WTC11 (cell line): ENCODE measurements around the gene UFC1. TPM values are rescaled to one million over a fixed set of nuclear protein-coding genes. Genes with fewer than 3 reads are reported as not detected.
A peak's percentile ranks its signal among the peaks of the same experiment; 100 is the strongest.
"Not testable (repeated sequence)": the region's sequence is repeated elsewhere in the genome, so short reads cannot be mapped to it uniquely, and the experiment has no call there.

Experiments
- ATAC-seq: fragments of 200-7000 bp; cut with Tn5 transposase; 2 replicates; pipeline ENCODE4 v1.10.0; 2021; ENCODE audit warnings: mild to moderate bottlenecking, moderate library complexity
- CTCF ChIA-PET: fragments of 300-600 bp; sonication (Branson Sonifier 250); formaldehyde crosslinking; loops from one replicate; lab custom pipeline; 2021; ENCODE audit warnings: antibody characterized with exemption; lab: Charles Lee
- POLR2A ChIA-PET: fragments of 350-600 bp; sonication (Branson Sonifier 250); formaldehyde crosslinking; loops from one replicate; lab custom pipeline; 2021; ENCODE audit warnings: antibody characterized with exemption; lab: Charles Lee
- DNase-seq: peaks from one replicate; pipeline ENCODE4 v3.0.0; 2021; ENCODE audit warnings: low spot score
- H3K27ac Mint-ChIP-seq: 2 replicates; pipeline ENCODE4 v1.8.0; 2021; ENCODE audit warnings: mixed read lengths
- H3K27me3 Mint-ChIP-seq: 2 replicates; pipeline ENCODE4 v1.8.0; 2021; ENCODE audit warnings: low read depth, mild to moderate bottlenecking, moderate library complexity, mixed read lengths
- H3K36me3 Mint-ChIP-seq: 2 replicates; pipeline ENCODE4 v1.8.0; 2021; ENCODE audit warnings: mixed read lengths
- H3K4me1 Mint-ChIP-seq: 2 replicates; pipeline ENCODE4 v1.8.0; 2022; ENCODE audit warnings: mixed read lengths
- H3K4me3 Mint-ChIP-seq: 2 replicates; pipeline ENCODE4 v1.8.0; 2021; ENCODE audit warnings: mild to moderate bottlenecking, moderate library complexity, mixed read lengths
- H3K9me3 Mint-ChIP-seq: 2 replicates; pipeline ENCODE4 v1.8.0; 2021; ENCODE audit warnings: mixed read lengths
- CREM ChIP-seq: sonication (generic); formaldehyde crosslinking; IDR thresholded peaks from 2 replicates; pipeline ENCODE4 v1.8.1; 2022; ENCODE audit warnings: mild to moderate bottlenecking, missing genetic modification reagents, moderate library complexity
- ELF4 ChIP-seq: sonication (generic); formaldehyde crosslinking; IDR thresholded peaks from 2 replicates; pipeline ENCODE4 v1.8.1; 2022; ENCODE audit warnings: low read depth, mild to moderate bottlenecking, moderate library complexity, missing genetic modification reagents
- ETV6 ChIP-seq: sonication (generic); formaldehyde crosslinking; IDR thresholded peaks from 2 replicates; pipeline ENCODE4 v1.8.1; 2022; ENCODE audit warnings: mild to moderate bottlenecking, missing genetic modification reagents
- FOXK1 ChIP-seq: sonication (generic); formaldehyde crosslinking; IDR thresholded peaks from 2 replicates; pipeline ENCODE4 v1.8.0; 2022; ENCODE audit warnings: mild to moderate bottlenecking, moderate library complexity, missing genetic modification reagents
- FOXP1 ChIP-seq: sonication (generic); formaldehyde crosslinking; IDR thresholded peaks from 2 replicates; pipeline ENCODE4 v1.8.0; 2022; ENCODE audit warnings: missing genetic modification reagents, mild to moderate bottlenecking, moderate library complexity, borderline replicate concordance
- GABPB1 ChIP-seq: sonication (generic); formaldehyde crosslinking; IDR thresholded peaks from 2 replicates; pipeline ENCODE4 v1.8.1; 2023; ENCODE audit warnings: mild to moderate bottlenecking, missing genetic modification reagents
- NFE2L1 ChIP-seq: sonication (generic); formaldehyde crosslinking; IDR thresholded peaks from 2 replicates; pipeline ENCODE4 v1.8.1; 2023; ENCODE audit warnings: missing genetic modification reagents
- NR1H2 ChIP-seq: sonication (generic); formaldehyde crosslinking; IDR thresholded peaks from 2 replicates; pipeline ENCODE4 v1.9.0; 2021; ENCODE audit warnings: mild to moderate bottlenecking, moderate library complexity, missing genetic modification reagents
- RELA ChIP-seq: sonication (generic); formaldehyde crosslinking; IDR thresholded peaks from 2 replicates; pipeline ENCODE4 v1.8.1; 2022; ENCODE audit warnings: missing genetic modification reagents, mild to moderate bottlenecking, borderline replicate concordance
- RORB ChIP-seq: fragments of 250-450 bp; sonication (Bioruptor Pico); IDR thresholded peaks from 2 replicates; pipeline ENCODE4 v1.9.0; 2021; ENCODE audit warnings: mild to moderate bottlenecking
- SP1 ChIP-seq: sonication (generic); formaldehyde crosslinking; conservative IDR thresholded peaks from 2 replicates; pipeline ENCODE4 v1.8.1; 2022; ENCODE audit warnings: missing genetic modification reagents
- ZNF232 ChIP-seq: sonication (generic); formaldehyde crosslinking; IDR thresholded peaks from 2 replicates; pipeline ENCODE4 v1.8.0; 2022; ENCODE audit warnings: mild to moderate bottlenecking, missing genetic modification reagents
- ZNF396 ChIP-seq: fragments of 250-450 bp; sonication (Bioruptor Pico); IDR thresholded peaks from 2 replicates; pipeline ENCODE4 v1.8.0; 2021; ENCODE audit warnings: mild to moderate bottlenecking, moderate library complexity, borderline replicate concordance
- total RNA-seq: library from RNA; stranded (reverse); gene quantifications from 3 replicates; pipeline ENCODE4 v1.2.3, GENCODE V29; 2021
- TF ChIP-seq, protein P1 (sequence below): sonication (generic); formaldehyde crosslinking; IDR thresholded peaks from 2 replicates; pipeline ENCODE4 v1.8.1; 2022; ENCODE audit warnings: missing genetic modification reagents, borderline replicate concordance
- TF ChIP-seq, protein P2 (sequence below): sonication (generic); formaldehyde crosslinking; conservative IDR thresholded peaks from 2 replicates; pipeline ENCODE4 v1.8.1; 2023; ENCODE audit warnings: mild to moderate bottlenecking, low read depth, missing genetic modification reagents, moderate library complexity
- TF ChIP-seq, protein P3 (sequence below): sonication (generic); formaldehyde crosslinking; IDR thresholded peaks from 2 replicates; pipeline ENCODE4 v1.8.0; 2023; ENCODE audit warnings: missing genetic modification reagents
- TF ChIP-seq, protein P4 (sequence below): sonication (generic); formaldehyde crosslinking; IDR thresholded peaks from 2 replicates; pipeline ENCODE4 v1.8.0; 2022; ENCODE audit warnings: mild to moderate bottlenecking, missing genetic modification reagents
- TF ChIP-seq, protein P5 (sequence below): sonication (generic); formaldehyde crosslinking; IDR thresholded peaks from 2 replicates; pipeline ENCODE4 v1.8.0; 2022; ENCODE audit warnings: mild to moderate bottlenecking, missing genetic modification reagents
- TF ChIP-seq, protein P6 (sequence below): fragments of 250-450 bp; sonication (Bioruptor Pico); conservative IDR thresholded peaks from 2 replicates; pipeline ENCODE4 v1.9.0; 2021; ENCODE audit warnings: mild to moderate bottlenecking

Gene UFC1
- total RNA-seq, 1 experiment from 2014 or later = 56.2 TPM

DNA sequence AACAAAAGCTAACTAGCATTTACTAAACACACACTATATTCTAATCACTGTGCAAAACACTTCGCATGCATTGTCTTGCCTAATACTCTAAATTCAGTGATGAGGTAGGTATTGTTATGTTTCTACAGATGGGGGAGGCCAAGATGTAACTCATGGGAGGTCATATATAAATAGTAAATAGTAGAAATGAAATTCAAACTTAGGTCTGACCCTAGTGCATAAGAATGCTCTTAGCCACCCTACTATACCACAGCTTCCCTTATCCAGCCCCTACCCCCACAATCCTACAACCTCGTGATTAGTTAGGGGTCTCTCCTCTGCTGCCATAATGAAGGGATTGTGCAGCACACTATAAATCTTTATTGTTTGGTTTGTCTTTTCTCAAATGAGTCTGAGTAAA lies 39.2 kb upstream of the UFC1 start (continued):
- TF ChIP-seq, protein P1, sequence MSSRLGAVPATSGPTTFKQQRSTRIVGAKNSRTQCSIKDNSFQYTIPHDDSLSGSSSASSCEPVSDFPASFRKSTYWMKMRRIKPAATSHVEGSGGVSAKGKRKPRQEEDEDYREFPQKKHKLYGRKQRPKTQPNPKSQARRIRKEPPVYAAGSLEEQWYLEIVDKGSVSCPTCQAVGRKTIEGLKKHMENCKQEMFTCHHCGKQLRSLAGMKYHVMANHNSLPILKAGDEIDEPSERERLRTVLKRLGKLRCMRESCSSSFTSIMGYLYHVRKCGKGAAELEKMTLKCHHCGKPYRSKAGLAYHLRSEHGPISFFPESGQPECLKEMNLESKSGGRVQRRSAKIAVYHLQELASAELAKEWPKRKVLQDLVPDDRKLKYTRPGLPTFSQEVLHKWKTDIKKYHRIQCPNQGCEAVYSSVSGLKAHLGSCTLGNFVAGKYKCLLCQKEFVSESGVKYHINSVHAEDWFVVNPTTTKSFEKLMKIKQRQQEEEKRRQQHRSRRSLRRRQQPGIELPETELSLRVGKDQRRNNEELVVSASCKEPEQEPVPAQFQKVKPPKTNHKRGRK = no peak
- TF ChIP-seq, all 79 proteins: peak for 0

DNA sequence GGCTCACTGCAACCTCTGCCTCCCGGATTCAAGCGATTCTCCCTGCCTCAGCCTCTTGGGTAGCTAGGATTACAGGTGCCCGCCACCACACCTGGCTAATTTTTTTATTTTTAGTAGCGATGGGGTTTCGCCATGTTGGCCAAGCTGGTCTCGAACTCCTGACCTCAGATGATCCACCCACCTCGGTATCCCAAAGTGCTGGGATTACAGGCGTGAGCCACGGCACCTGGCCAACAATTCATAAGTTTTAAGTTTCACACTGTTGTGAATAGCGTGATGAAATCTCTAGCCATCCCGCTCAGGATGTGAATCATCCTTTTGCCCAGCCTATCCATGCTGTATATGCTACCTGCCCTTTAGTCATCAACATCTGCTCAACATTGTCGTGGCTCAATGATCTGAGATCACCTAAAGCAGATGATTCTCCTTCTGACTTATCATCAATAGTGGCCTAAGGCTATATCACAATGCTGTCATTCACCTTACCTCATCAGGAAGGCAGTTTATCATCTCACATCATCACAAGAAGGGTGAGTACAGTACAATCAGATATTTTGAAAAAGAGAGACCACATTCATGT lies 38.6 kb upstream of the UFC1 start:
- Mint-ChIP-seq H3K4me3 (no peak overlapping the region), H3K4me1 (peaks cover 28% of the 10 kb centered on the region), H3K36me3 (peaks cover 9% of the 10 kb centered on the region), H3K27me3 (no peaks in the 10 kb centered on the region), H3K27ac (0 out of 2 replicates have a peak overlapping the region, but pooled peaks have one; percentile 26), H3K9me3 (no peaks in the 10 kb centered on the region)
- TF ChIP-seq, protein P2, sequence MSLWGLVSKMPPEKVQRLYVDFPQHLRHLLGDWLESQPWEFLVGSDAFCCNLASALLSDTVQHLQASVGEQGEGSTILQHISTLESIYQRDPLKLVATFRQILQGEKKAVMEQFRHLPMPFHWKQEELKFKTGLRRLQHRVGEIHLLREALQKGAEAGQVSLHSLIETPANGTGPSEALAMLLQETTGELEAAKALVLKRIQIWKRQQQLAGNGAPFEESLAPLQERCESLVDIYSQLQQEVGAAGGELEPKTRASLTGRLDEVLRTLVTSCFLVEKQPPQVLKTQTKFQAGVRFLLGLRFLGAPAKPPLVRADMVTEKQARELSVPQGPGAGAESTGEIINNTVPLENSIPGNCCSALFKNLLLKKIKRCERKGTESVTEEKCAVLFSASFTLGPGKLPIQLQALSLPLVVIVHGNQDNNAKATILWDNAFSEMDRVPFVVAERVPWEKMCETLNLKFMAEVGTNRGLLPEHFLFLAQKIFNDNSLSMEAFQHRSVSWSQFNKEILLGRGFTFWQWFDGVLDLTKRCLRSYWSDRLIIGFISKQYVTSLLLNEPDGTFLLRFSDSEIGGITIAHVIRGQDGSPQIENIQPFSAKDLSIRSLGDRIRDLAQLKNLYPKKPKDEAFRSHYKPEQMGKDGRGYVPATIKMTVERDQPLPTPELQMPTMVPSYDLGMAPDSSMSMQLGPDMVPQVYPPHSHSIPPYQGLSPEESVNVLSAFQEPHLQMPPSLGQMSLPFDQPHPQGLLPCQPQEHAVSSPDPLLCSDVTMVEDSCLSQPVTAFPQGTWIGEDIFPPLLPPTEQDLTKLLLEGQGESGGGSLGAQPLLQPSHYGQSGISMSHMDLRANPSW = no peak
- TF ChIP-seq RORB (CRISPR knock-in tag) (no peak), FOXK1 (CRISPR knock-in tag) (no peak), ELF4 (no peak), ZNF396 (no peak)
- CTCF ChIA-PET = no interaction called here
- ATAC-seq = no peak
- no peak for DNase-seq
- POLR2A ChIA-PET = no interaction called here

DNA sequence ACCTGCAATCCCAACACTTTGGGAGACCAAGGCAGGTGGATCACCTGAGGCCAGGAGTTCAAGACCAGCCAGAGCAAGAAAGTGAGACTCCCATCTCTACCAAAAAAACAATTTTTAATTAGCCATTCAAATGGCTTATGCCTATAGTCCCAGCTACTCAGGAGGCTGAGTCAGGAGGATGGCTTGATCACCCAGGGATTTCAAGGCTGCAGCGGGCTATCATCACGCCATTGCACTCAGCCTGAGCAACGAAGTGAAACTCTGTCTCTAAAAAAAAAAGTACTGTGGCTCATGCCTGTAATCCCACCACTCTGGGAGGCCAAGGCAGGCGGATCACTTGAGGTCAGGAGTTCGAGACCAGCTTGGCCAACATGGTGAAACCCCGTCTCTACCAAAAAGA lies 37.8 kb upstream of the UFC1 start:
- H3K9me3 Mint-ChIP-seq, DNase-seq, H3K27ac Mint-ChIP-seq, POLR2A ChIA-PET, H3K27me3 Mint-ChIP-seq, ATAC-seq: not testable (repeated sequence)
- Mint-ChIP-seq H3K36me3 (peaks cover 15% of the 10 kb centered on the region), H3K4me1 (peaks cover 28% of the 10 kb centered on the region), H3K4me3 (peak overlapping the region; percentile 96)
- CTCF ChIA-PET = interaction anchor here (0.9 kb wide), 1 partner anchor 85 kb away, joined by 3 read pairs; no protein-coding TSS in a partner anchor

DNA sequence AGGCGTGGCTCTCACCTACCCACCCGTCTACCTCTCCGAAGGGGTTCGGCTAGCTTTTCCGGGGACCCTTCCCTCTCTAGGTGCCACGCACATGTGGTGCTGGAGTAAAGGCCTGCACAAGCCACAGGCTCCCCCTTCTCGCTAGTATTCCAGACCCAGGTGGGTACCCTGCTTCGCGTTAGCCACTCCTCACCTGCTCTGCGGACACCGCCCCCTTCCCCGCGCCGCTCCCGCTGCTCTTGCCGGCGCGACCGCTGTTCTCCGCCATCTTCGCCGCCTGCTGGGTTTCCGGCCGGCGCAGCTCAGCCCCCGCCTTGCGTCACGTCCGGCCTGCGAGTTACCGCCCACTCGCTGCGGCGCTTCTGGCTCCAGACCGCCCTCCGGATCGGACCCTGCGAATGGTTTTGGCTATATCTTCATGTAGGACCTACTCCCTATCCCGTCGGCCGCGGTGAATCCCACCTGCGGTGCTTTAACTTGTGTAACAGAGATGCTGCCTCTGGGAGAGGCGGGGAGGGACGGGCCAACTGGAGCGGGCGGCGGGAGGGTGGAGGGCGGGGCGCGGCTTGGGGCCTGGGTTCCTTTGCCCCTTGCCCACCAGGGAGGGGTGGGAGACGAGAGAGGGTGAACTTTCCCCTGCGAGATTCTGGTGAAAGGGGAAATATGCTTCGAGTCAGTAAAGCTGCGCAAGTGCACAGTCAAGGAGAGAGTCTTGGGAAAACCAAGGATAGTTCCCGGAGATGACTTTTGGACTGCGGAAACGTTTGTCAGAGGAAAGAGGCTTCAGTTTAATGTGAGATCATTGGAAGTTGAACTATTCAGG lies 35.8 kb upstream of the UFC1 start, which contains the start of the genes NIT1 and PFDN2:
Gene NIT1 (plus strand): TSS at position 347 of the 823 bp plus-strand sequence. CDS start 72 bp downstream, at position 419.
Gene PFDN2 (minus strand): TSS at position 279 of the 823 bp plus-strand sequence. CDS start 11 bp downstream, at position 268.
- Mint-ChIP-seq H3K36me3 (peaks cover 35% of the 10 kb centered on the region), H3K4me1 (peaks cover 28% of the 10 kb centered on the region), H3K4me3 (peak within 1 kb of the TSS; percentile 96), H3K9me3 (no peaks in the 10 kb centered on the region), H3K27ac (peak within 1 kb of the TSS; percentile 94), H3K27me3 (no peaks in the 10 kb centered on the region)
- POLR2A ChIA-PET = interaction anchor here (0.5 to 1.2 kb wide), 7 partner anchors 10 to 256 kb away, joined by 3 to 12 read pairs (median 4); partner anchors contain the start of genes DEDD and SDHC
- peak; percentile 81 for ATAC-seq
- CTCF ChIA-PET = interaction anchor here (0.7 to 2.5 kb wide), 5 partner anchors 15 to 437 kb away, joined by 3 to 18 read pairs (median 5); partner anchors contain the start of genes DEDD and KLHDC9
- peak; percentile 92 for DNase-seq
- TF ChIP-seq RELA (CRISPR knock-in tag) (peak; percentile 57; the same call in 1 of the 2 replicates), SP1 (CRISPR knock-in tag) (peak; percentile 98), GABPB1 (peak; percentile 91), NR1H2 (CRISPR knock-in tag) (no peak), CREM (CRISPR knock-in tag) (peak; percentile 95), ZNF232 (CRISPR knock-in tag) (peak; percentile 70; the same call in 1 of the 2 replicates), NFE2L1 (CRISPR knock-in tag) (peak; percentile 64; the same call in 1 of the 2 replicates), FOXP1 (CRISPR knock-in tag) (peak; percentile 84), ETV6 (CRISPR knock-in tag) (peak; percentile 93)
- TF ChIP-seq, protein P3, sequence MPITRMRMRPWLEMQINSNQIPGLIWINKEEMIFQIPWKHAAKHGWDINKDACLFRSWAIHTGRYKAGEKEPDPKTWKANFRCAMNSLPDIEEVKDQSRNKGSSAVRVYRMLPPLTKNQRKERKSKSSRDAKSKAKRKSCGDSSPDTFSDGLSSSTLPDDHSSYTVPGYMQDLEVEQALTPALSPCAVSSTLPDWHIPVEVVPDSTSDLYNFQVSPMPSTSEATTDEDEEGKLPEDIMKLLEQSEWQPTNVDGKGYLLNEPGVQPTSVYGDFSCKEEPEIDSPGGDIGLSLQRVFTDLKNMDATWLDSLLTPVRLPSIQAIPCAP (CRISPR knock-in tag) = 0 out of 2 replicates have a peak, but pooled peaks have one; percentile 52
- TF ChIP-seq, protein P4, sequence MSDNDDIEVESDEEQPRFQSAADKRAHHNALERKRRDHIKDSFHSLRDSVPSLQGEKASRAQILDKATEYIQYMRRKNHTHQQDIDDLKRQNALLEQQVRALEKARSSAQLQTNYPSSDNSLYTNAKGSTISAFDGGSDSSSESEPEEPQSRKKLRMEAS (CRISPR knock-in tag) = peak; percentile 76; the same call in 1 of the 2 replicates
- TF ChIP-seq, protein P5, sequence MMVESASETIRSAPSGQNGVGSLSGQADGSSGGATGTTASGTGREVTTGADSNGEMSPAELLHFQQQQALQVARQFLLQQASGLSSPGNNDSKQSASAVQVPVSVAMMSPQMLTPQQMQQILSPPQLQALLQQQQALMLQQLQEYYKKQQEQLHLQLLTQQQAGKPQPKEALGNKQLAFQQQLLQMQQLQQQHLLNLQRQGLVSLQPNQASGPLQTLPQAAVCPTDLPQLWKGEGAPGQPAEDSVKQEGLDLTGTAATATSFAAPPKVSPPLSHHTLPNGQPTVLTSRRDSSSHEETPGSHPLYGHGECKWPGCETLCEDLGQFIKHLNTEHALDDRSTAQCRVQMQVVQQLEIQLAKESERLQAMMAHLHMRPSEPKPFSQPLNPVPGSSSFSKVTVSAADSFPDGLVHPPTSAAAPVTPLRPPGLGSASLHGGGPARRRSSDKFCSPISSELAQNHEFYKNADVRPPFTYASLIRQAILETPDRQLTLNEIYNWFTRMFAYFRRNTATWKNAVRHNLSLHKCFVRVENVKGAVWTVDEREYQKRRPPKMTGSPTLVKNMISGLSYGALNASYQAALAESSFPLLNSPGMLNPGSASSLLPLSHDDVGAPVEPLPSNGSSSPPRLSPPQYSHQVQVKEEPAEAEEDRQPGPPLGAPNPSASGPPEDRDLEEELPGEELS (CRISPR knock-in tag) = peak; percentile 82; the same call in 1 of the 2 replicates
- TF ChIP-seq, protein P6, sequence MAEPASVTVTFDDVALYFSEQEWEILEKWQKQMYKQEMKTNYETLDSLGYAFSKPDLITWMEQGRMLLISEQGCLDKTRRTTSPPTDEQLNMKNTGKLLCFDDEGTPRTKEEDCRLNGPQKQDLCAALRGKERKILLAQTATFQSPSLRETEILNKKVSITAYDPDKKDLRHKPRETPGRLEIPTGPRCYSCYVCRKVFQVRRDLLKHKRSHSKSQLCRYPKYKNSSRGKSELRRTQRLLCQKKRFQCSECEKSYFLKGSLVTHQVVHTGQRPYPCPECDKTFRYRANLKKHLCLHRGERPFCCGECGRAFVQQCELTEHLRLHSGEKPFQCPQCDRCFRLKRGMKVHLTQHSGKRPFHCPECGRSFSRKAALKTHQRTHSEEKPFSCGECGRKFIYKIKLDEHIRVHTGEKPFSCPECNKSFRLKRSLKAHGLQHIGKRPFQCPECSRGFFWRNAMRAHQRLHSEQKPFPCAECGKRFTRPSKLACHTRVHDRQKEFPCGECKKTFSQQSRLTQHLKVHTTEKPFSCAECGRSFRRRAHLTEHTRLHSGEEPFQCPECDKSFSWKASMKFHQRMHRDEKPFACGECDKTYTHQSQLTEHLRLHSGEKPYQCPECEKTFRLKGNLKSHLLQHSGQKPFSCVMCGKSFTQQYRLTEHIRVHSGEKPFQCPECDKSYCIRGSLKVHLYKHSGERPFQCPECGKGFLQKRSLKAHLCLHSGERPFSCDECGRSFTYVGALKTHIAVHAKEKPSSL = no peak
